MM.1S (cell line): ENCODE results near the gene STRA6.

ENCODE experiments used
- CTCF ChIP-seq: fragments of 300-600 bp; sonication (generic); IDR thresholded peaks from 2 replicates; pipeline ENCODE4 v1.5.1; 2016; ENCODE audit warnings: antibody characterized with exemption, low read length, mixed read lengths
- EZH2 ChIP-seq: fragments of 300-600 bp; sonication (generic); optimal IDR thresholded peaks from 2 replicates; pipeline ENCODE3; 2017; ENCODE audit warnings: low read depth, mild to moderate bottlenecking, antibody characterized with exemption, low read length, mixed read lengths

DNA sequence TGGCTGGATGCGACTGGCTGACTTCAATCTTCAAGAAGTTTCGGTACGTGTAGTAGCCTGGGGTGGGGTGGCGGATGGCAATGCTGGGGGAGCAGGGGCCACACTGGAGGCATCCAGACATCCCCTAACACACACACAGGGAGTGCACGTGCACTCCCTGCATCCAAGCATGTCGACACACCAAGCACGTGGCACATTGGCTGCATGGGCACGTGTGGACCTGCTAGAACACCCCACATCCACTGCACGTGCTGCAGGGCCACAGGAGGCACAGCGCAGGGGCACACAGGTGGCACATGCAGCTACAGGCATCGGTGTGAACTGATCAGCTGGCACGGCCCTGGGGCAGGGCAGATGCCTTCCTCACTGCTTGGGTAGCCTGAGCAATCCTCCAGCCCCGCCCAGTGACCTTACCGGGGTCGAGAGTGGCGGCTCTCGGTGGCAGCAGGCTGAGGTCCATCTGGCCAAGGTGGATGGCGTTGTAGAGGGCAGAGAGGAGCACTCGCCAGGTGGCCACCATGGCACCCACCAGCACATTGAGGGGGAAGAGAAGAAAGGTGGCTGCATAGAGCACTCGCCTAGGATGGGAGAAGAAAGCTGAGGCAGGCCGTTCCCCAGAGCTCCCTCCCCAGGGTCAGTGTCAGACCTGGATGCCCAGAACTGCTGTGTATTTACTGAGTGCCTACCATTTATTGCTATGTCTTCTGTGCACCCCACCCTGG, 21.5 kb downstream of the STRA6 start:
- TF ChIP-seq CTCF (no peak), EZH2 (no peak)
